ENCODE data around the gene C22orf39. TPM values are rescaled to one million over a fixed set of nuclear protein-coding genes. Genes with fewer than 3 reads are reported as not detected.

Gene C22orf39
- total RNA-seq, 1 donor, result 14.8 TPM

DNA sequence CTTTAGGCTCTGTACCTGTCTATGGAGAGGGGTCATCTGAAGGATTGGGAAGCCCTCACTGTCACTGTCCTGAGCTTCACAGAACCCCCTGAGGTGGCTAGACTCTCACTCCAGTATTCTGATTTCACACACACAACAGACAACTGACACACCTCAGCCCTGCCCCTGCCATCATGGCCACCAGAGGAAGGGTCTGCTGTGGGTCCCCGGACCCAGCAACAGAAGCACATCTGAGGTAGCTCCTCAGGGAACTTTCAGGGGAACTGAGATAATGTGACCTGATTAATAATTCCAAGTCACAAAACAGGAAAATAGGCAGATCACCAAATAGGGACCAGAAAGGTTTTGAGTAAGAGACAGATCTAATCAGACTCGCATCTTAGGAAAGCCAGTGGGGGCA is 7.5 kb upstream of the C22orf39 start:
- Histone ChIP-seq H3K79me2 (ENCODE audit: insufficient read depth, low read length) (no peaks in the 10 kb centered on the region), H2AFZ (ENCODE audit: low read length) (no peak overlapping the region), H3K27me3 (ENCODE audit: insufficient read depth, low read length) (no peaks in the 10 kb centered on the region), H3K4me1 (ENCODE audit: insufficient read depth, low read length) (peaks cover 4% of the 10 kb centered on the region), H3K36me3 (ENCODE audit: insufficient read depth, low read length) (peaks cover 81% of the 10 kb centered on the region), H3K27ac (ENCODE audit: low read depth, low read length) (no peak overlapping the region), H3K4me3 (ENCODE audit: insufficient read depth, low read length) (no peak overlapping the region), H3K4me2 (ENCODE audit: insufficient read depth, low read length) (no peak overlapping the region), H3K9me3 (ENCODE audit: low read depth, low read length) (no peaks in the 10 kb centered on the region), H4K20me1 (ENCODE audit: insufficient read depth, low read length) (no peaks in the 10 kb centered on the region)
- DNase-seq (ENCODE audit: insufficient read length, low spot score, missing footprints), result no peak
- no peak for TF ChIP-seq CTCF (IDR thresholded peaks at IDR 0.05; ENCODE audit: extremely low read depth, low read depth, low read length)

GRCh38 chr22:19454156-19454555 is 6.6 kb upstream of the C22orf39 start:
- Histone ChIP-seq H2AFZ (ENCODE audit: low read length) (no peak overlapping the region), H3K27ac (ENCODE audit: low read depth, low read length) (no peak overlapping the region), H3K9me3 (ENCODE audit: low read depth, low read length) (no peaks in the 10 kb centered on the region), H3K4me2 (ENCODE audit: insufficient read depth, low read length) (no peak overlapping the region), H3K4me3 (ENCODE audit: insufficient read depth, low read length) (no peak overlapping the region), H3K36me3 (ENCODE audit: insufficient read depth, low read length) (peaks cover 83% of the 10 kb centered on the region), H3K27me3 (ENCODE audit: insufficient read depth, low read length) (no peaks in the 10 kb centered on the region), H4K20me1 (ENCODE audit: insufficient read depth, low read length) (no peaks in the 10 kb centered on the region), H3K4me1 (ENCODE audit: insufficient read depth, low read length) (peaks cover 4% of the 10 kb centered on the region), H3K79me2 (ENCODE audit: insufficient read depth, low read length) (no peaks in the 10 kb centered on the region)
- no peak for TF ChIP-seq CTCF (IDR thresholded peaks at IDR 0.05; ENCODE audit: extremely low read depth, low read depth, low read length)
- DNase-seq (ENCODE audit: insufficient read length, low spot score, missing footprints), result no peak

DNA sequence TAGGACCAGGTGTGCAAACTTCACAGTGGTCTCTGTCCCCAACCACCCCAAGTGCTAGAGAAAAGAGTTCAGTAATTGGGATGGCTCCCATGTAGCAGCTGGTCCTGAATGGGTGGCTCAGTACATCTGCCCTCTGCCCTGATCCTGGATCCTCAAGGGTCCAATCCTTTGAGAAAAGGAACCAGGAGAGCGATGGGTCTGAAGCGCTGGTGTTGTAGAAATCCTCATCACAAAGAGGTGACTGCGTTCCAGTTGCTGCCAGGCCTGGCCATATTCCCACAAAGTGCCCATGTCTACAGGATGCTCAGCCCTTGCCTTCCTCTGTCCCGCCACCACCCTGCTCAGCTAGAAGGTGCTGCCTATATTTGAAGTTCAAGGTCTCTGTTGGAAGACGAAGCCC is 6.2 kb upstream of the C22orf39 start:
- DNase-seq (ENCODE audit: insufficient read length, low spot score, missing footprints), result no peak
- no peak for TF ChIP-seq CTCF (IDR thresholded peaks at IDR 0.05; ENCODE audit: extremely low read depth, low read depth, low read length)
- H3K4me2 ChIP-seq (ENCODE audit: insufficient read depth, low read length), result no peak overlapping the region
- H3K9me3 ChIP-seq (ENCODE audit: low read depth, low read length), result no peaks in the 10 kb centered on the region
- peaks cover 79% of the 10 kb centered on the region for H3K36me3 ChIP-seq (ENCODE audit: insufficient read depth, low read length)
- no peak overlapping the region for H2AFZ ChIP-seq (ENCODE audit: low read length)
- no peaks in the 10 kb centered on the region for H4K20me1 ChIP-seq (ENCODE audit: insufficient read depth, low read length)
- H3K27ac ChIP-seq (ENCODE audit: low read depth, low read length), result no peak overlapping the region
- H3K4me3 ChIP-seq (ENCODE audit: insufficient read depth, low read length), result no peak overlapping the region
- H3K4me1 ChIP-seq (ENCODE audit: insufficient read depth, low read length), result peaks cover 4% of the 10 kb centered on the region
- no peaks in the 10 kb centered on the region for H3K27me3 ChIP-seq (ENCODE audit: insufficient read depth, low read length)
- no peaks in the 10 kb centered on the region for H3K79me2 ChIP-seq (ENCODE audit: insufficient read depth, low read length)

GRCh38 chr22:19451570-19451969 is 4.1 kb upstream of the C22orf39 start:
- no peak for TF ChIP-seq CTCF (IDR thresholded peaks at IDR 0.05; ENCODE audit: extremely low read depth, low read depth, low read length)
- Histone ChIP-seq H3K79me2 (ENCODE audit: insufficient read depth, low read length) (peaks cover 8% of the 10 kb centered on the region), H3K9me3 (ENCODE audit: low read depth, low read length) (no peaks in the 10 kb centered on the region), H3K27ac (ENCODE audit: low read depth, low read length) (no peak overlapping the region), H3K27me3 (ENCODE audit: insufficient read depth, low read length) (no peaks in the 10 kb centered on the region), H3K36me3 (ENCODE audit: insufficient read depth, low read length) (peaks cover 65% of the 10 kb centered on the region), H2AFZ (ENCODE audit: low read length) (no peak overlapping the region), H3K4me1 (ENCODE audit: insufficient read depth, low read length) (peaks cover 13% of the 10 kb centered on the region), H4K20me1 (ENCODE audit: insufficient read depth, low read length) (no peaks in the 10 kb centered on the region), H3K4me3 (ENCODE audit: insufficient read depth, low read length) (no peak overlapping the region), H3K4me2 (ENCODE audit: insufficient read depth, low read length) (no peak overlapping the region)
- no peak for DNase-seq (ENCODE audit: insufficient read length, low spot score, missing footprints)
